Measurements from ENCODE around the gene SPSB3. TPM values are rescaled to one million over a fixed set of nuclear protein-coding genes. Genes with fewer than 3 reads are reported as not detected.

Gene SPSB3
- total RNA-seq, 1 experiment from 2014 or later = 22.2 TPM

DNA sequence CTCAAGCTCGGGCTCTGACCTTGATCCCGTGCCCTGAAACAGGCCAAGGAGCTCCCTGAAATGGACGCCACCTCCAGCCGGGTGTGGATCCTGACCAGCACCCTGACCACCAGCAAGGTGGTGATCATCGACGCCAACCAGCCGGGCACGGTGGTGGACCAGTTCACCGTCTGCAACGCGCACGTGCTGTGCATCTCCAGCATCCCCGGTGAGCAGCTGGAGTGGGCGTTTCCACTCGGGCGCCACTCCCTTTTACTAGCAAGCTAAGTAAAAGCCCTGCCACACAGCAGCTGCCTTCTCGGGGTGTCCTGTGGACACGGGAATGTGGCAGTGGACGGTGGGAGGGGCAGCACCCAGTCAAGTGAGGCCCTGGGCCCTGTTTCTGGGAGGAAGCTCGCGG, 17.4 kb downstream of the SPSB3 start:
- DNase-seq (ENCODE audit: unreplicated experiment) = no peak
- H3K4me3 Mint-ChIP-seq (ENCODE audit: unreplicated experiment) = no peak overlapping the region
- POLR2A ChIA-PET = interaction anchor here (0.6 to 1.8 kb wide), 7 partner anchors 8 to 87 kb away, joined by 3 to 5 read pairs (median 4); partner anchors contain the start of genes EME2, JPT2, MAPK8IP3 and MRPS34
- TF ChIP-seq CTCF (IDR thresholded peaks at IDR 0.05; ENCODE audit: unreplicated experiment) = no peak
- peaks cover under 1% of the 10 kb centered on the region for H3K4me1 Mint-ChIP-seq (ENCODE audit: insufficient read depth, unreplicated experiment)
- CTCF ChIA-PET = interaction anchor here (0.7 to 1.6 kb wide), 6 partner anchors 17 to 389 kb away, joined by 3 read pairs; partner anchors contain the start of gene MAPK8IP3
- H3K27ac Mint-ChIP-seq (ENCODE audit: low read depth, unreplicated experiment) = no peak overlapping the region
- peaks cover 72% of the 10 kb centered on the region for H3K36me3 Mint-ChIP-seq (ENCODE audit: insufficient read depth, unreplicated experiment)
- BruUV-seq (replicated peaks) = no TSS peak
- intact Hi-C loops (cut with micrococcal nuclease) = no loop called here
- no peaks in the 10 kb centered on the region for H3K9me3 Mint-ChIP-seq (ENCODE audit: unreplicated experiment)
- no peaks in the 10 kb centered on the region for H3K27me3 Mint-ChIP-seq (ENCODE audit: insufficient read depth, unreplicated experiment)

- intact Hi-C loops (cut with micrococcal nuclease) = no loop called here
- TF ChIP-seq CTCF (IDR thresholded peaks at IDR 0.05; ENCODE audit: unreplicated experiment) = peak; percentile 33
- no peak overlapping the region for H3K4me3 Mint-ChIP-seq (ENCODE audit: unreplicated experiment)
- ChIA-PET CTCF (interaction anchor here (0.6 to 1.6 kb wide), 5 partner anchors 13 to 74 kb away, joined by 3 read pairs; no protein-coding TSS in a partner anchor), POLR2A (interaction anchor here (0.6 to 1.8 kb wide), 2 partner anchors 9 to 56 kb away, joined by 5 read pairs; partner anchors contain the start of genes EME2 and MRPS34)
- H3K36me3 Mint-ChIP-seq (ENCODE audit: insufficient read depth, unreplicated experiment) = peaks cover 61% of the 10 kb centered on the region
- no peaks in the 10 kb centered on the region for H3K9me3 Mint-ChIP-seq (ENCODE audit: unreplicated experiment)
- BruUV-seq (replicated peaks) = no TSS peak
- H3K4me1 Mint-ChIP-seq (ENCODE audit: insufficient read depth, unreplicated experiment) = no peaks in the 10 kb centered on the region
- H3K27ac Mint-ChIP-seq (ENCODE audit: low read depth, unreplicated experiment) = no peak overlapping the region
- no peaks in the 10 kb centered on the region for H3K27me3 Mint-ChIP-seq (ENCODE audit: insufficient read depth, unreplicated experiment)
- no peak for DNase-seq (ENCODE audit: unreplicated experiment)
These were observed 18.6 kb downstream of the SPSB3 start for GRCh38 chr16:1763521-1764511.

GRCh38 chr16:1762879-1763520, 19.4 kb downstream of the SPSB3 start:
- Mint-ChIP-seq H3K9me3 (ENCODE audit: unreplicated experiment) (no peaks in the 10 kb centered on the region), H3K4me3 (ENCODE audit: unreplicated experiment) (no peak overlapping the region), H3K27ac (ENCODE audit: low read depth, unreplicated experiment) (no peak overlapping the region), H3K27me3 (ENCODE audit: insufficient read depth, unreplicated experiment) (no peaks in the 10 kb centered on the region), H3K4me1 (ENCODE audit: insufficient read depth, unreplicated experiment) (no peaks in the 10 kb centered on the region), H3K36me3 (ENCODE audit: insufficient read depth, unreplicated experiment) (peaks cover 53% of the 10 kb centered on the region)
- intact Hi-C loops (cut with micrococcal nuclease) = no loop called here
- BruUV-seq (replicated peaks) = no TSS peak
- TF ChIP-seq CTCF (IDR thresholded peaks at IDR 0.05; ENCODE audit: unreplicated experiment) = no peak
- ChIA-PET CTCF (interaction anchor here (0.6 to 1.0 kb wide), 3 partner anchors 12 to 56 kb away, joined by 3 read pairs; no protein-coding TSS in a partner anchor), POLR2A (no interaction called here)
- no peak for DNase-seq (ENCODE audit: unreplicated experiment)
